ENCODE data around the gene MICAL2. TPM values are rescaled to one million over a fixed set of nuclear protein-coding genes. Genes with fewer than 3 reads are reported as not detected.

Gene MICAL2
- total RNA-seq, 1 experiment from 2014 or later = 53.4 TPM

Other genes starting within 250 kb of the MICAL2 start
- 129 and 161 TPM in 2 replicates for gene DKK3, start 102.0 kb upstream of the MICAL2 start, total RNA-seq (2014; rRNA removed; shearing (Covaris generic))